Central memory CD4-positive, alpha-beta T cell (primary cell): ENCODE data around the gene BHLHE23.
"Not testable (repeated sequence)": the region's sequence is repeated elsewhere in the genome, so short reads cannot be mapped to it uniquely, and the experiment has no call there.

ENCODE experiments used
- DNase-seq: peaks from one replicate; pipeline ENCODE4 v3.0.0; 2022

Gene BHLHE23

DNA sequence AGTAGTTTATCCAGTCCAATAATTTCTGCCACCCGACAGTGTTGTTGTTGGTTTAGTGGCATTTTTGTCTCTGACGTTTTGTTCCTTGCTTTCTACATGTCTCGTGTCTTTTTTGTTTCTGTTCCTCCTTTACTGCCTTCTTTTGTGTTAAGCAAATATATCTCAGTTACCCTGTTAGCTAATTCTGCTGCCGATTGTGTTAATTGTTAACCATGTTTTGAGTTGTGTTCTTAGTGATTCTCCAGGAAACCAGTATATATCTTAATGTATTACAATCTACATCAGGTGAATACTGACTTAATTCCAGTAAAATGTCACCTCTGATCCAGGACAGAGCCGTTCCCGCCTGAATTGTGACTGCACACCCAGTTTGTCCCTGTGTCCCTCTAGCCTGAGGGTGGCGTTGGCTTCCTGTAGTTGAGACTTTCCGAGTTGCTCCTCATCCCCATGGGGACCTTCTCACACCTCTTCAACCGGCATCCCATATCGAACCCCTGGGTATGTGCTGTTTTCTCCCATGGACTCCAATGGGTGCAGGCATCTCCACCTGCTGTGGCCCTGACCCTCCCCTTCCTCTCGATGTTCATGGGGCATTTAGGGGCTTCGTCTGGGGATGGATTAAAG is 35.8 kb upstream of the BHLHE23 start:
- no peak for DNase-seq

DNA sequence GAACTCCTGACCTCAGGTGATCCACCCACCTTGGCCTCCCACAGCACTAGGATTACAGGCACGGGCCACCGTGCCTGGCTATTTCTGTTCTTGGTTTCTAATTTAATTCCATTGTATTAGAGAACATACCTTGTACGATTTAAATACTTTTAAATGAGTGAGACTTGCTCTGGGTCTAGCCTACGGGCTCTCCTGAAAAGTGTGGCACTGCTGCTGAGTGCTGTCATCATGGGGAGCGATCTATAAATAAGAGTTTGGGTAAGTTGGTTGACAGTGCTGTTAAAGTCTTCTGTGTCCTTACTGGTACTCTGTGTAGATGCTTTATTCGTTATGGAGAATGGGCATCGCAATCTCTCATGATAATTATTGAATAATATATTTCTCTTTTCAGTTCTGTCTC is 35.0 kb upstream of the BHLHE23 start:
- DNase-seq = no peak

GRCh38 chr20:63037669-63038268 is 31.0 kb upstream of the BHLHE23 start:
- no peak for DNase-seq

GRCh38 chr20:63036291-63036690 is 29.5 kb upstream of the BHLHE23 start:
- DNase-seq = no peak

DNA sequence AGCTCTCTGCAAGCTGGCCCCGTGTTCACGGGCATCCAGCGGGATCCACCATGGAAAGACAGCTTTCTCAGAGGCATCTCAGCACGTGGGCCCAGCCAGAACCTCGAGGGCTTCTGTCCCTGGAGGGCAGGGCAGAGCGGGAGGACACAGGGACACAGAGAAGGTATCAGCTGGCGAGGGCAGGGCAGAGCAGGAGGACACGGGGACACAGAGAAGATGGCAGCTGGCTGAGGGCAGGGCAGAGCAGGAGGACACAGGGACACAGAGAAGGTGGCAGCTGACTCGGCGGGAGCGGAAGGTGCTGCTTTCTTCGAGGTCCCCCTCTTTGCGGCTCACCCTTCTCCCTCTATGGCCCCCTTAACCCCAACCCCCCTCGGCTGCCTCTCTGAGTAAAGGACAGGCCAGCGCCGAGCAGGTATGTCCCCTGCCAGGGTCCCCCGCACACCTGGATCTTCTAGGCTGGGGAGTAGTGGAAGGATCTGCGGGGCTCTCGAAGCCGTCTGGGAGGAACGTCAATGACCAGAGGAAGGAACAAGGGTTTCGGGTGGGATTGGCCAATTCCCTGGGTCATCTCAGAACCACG is 28.9 kb upstream of the BHLHE23 start:
- DNase-seq = no peak

GRCh38 chr20:63034710-63035602 is 28.2 kb upstream of the BHLHE23 start:
- not testable (repeated sequence) for DNase-seq

DNA sequence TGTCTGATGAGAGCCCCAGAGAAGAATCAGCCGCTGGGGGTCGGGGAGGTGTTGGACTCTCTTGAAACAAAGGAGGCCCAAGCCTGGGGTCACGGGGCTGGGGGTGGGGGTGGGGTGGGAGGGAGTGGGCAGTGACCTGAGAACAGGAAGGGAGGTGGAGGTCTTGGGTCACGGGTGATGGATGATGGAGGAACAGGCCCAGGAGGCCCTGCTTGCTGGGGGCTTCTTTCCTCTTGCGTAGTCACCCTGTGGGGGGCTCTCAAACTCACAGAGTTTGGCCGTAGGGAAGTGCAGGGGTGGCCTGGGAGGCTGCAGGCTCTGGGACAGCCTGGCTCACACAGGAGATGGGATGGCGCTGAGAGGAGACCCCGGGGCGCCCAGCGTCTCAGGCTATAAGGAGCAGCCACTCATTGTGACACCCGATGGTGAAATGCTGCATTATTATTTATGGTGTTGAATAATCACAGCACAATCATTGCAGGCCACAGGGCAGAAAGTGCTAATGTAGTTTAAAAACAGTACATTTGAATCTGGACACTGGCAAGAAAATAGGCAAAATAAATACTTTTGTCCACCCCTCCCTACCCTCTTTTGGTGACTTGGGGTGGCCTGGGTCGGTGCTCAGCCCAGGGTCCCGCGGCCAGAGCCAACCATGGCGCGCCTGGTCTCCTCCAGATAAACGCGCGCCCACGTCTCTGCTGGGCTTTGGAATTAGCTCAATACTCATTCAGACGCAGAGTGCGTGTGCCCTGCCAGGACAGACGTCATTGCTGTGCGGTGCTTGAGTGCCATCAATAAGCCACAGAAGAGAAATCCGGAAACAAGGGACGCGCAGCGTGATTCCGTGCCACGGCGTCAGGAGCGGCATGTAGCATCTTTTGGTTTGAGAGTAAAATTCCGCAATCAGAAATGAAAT is 27.3 kb upstream of the BHLHE23 start:
- DNase-seq = no peak

- DNase-seq = no peak
Observed at GRCh38 chr20:63032861-63033793, 26.4 kb upstream of the BHLHE23 start.

GRCh38 chr20:63032026-63032800 is 25.4 kb upstream of the BHLHE23 start:
- no peak for DNase-seq

DNA sequence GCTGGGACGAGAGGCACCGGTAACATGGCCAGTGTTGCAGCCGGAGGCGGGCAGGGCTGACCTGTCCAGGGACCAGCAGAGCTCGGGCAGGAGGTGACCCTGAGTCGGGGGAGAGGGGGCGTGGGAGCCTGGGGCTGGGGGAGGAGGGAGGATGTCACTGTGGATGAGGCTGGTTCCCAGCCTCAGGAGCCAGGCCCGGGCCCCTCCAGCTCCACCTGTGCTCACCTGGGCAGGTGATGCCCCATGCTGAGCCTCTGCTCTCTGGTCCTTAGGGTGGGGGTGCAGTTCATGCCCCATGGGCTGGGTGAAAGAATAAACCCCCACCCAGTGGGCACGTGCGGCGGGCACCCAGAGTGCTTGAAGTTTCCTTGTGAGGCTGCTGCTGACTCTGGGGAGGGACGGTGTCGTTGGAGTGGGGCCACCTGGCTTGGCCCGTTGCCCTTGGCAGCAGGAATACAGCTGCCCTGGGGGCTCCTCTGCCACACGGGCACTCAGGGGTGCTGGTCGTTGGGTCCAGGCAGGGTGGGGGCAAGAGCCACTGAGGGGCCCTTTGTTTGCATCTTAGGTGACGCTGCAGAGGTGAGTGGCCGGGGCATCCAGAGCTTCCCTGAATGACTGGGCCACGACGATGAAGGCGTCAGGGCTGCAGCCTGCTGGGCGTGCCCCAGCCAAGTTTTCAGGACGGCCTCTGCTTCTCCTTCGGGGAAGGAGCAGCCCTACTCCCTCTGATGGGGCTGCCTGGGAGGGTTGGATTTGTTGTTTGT is 24.7 kb upstream of the BHLHE23 start:
- DNase-seq = no peak

- no peak for DNase-seq
Observed at GRCh38 chr20:63029358-63030121, 22.8 kb upstream of the BHLHE23 start.

GRCh38 chr20:63028461-63028921 is 21.7 kb upstream of the BHLHE23 start:
- no peak for DNase-seq

- DNase-seq = no peak
Observed at GRCh38 chr20:63027922-63028389, 21.2 kb upstream of the BHLHE23 start.

DNA sequence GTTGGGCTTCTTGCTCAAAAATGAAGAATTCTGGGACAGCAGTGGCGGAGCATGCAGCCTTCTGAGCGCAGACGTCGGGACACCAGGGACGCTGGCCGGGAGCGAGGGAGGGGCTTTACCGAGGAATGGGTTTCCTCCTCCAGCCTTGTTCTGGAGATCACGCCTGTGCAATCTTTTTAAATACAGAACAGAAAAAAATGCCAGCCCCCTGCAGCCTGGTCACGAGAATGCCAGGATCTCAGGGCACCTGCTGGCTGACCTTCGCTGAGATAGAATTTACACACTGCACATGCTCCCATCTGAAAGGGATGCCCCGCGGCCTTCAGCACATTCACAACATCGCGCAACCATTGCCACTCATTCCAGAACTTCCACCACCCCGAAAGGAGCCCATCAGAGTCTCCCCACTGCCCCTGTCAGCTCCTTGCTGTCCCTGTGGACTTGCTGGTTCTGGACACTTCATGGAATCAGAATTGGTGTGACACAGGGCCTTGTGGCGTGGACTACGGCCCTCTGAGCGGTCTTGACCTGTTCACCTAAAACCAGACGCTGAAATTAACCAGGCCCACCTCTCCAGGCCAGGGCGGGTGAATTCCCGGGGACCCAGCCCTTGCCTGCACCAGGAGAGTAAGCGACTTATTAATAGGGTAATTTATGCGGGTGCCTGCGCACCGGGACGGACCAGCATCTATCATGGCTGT is 20.6 kb upstream of the BHLHE23 start:
- no peak for DNase-seq

- no peak for DNase-seq
Observed at GRCh38 chr20:63026582-63027165, 19.9 kb upstream of the BHLHE23 start.

DNA sequence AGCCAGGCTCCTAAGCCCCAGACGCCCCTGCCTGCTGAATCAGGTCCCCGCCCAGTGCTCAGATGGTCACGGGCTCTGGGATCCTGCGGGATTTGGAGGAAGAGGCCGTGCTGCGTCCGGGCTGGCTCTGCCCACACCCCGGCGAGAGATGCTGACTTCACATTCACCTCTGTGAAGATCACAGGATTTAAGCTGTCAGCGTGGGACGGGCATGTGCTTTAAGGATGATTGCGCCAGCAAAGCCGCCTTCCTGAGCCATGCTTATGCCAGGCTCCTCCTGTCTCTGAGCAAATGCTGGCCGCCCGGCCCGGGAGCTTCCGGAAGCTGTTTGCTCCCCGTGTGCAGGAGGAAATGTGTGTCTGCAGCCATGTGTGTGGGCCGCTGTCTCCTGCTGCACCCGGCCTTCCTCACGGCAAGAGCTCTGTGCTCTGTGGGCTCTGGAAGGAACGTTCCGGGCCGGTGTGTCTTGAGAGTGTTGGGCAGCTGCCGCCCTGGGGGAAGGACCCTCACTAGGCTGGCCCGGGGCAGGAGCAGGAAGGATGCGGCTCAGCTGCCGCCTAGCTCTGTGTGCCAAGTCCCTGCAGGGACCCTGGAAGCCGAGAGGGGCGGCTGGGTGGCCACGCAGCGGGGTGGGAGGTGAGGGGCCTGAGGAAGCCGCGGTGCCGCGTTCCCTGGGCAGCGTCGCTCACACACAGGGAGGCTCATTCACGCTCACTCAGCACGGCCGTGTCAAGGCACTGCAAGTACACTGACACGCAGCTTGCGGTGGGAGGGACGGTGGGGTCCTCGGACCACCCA is 19.0 kb upstream of the BHLHE23 start:
- no peak for DNase-seq
